IMR-90 (cell line): ENCODE measurements around the gene CDK2AP2. TPM values are rescaled to one million over a fixed set of nuclear protein-coding genes. Genes with fewer than 3 reads are reported as not detected.

ENCODE experiments used
- ATAC-seq: fragments of 200-7000 bp; cut with Tn5 transposase; 2 replicates; pipeline ENCODE4 v1.9.1; 2020; ENCODE audit warnings: low read depth, mild to moderate bottlenecking, moderate library complexity
- BruUV-seq: library from RNA; stranded (reverse); fragments of 400-500 nt; replicated peaks from 2 replicates; lab custom pipeline; 2021; lab: Mats Ljungman, UMichigan
- CTCF ChIA-PET: fragments of 300-600 bp; formaldehyde crosslinking; extraction: SDS; loops from one replicate; lab custom pipeline; 2021; ENCODE audit warnings: antibody characterized with exemption; lab: Yijun Ruan, JAX
- POLR2A ChIA-PET: fragments of 300-600 bp; sonication (Branson Sonifier 250); formaldehyde crosslinking; loops from one replicate; lab custom pipeline; 2022; ENCODE audit warnings: antibody characterized with exemption; ENCODE audit not compliant: unreplicated experiment; lab: Charles Lee
- DNase-seq: peaks from one replicate; pipeline ENCODE4 v3.0.0; 2013
- H2AFZ ChIP-seq: replicated peaks from 2 replicates; pipeline ENCODE3; 2013; ENCODE audit warnings: low read length, mild to moderate bottlenecking; ENCODE audit not compliant: poor library complexity
- H2AK5ac ChIP-seq: 2 replicates; pipeline ENCODE4 v1.6.1; 2013; ENCODE audit warnings: low read depth, low read length, inconsistent platforms
- H2AK9ac ChIP-seq: replicated peaks from 2 replicates; pipeline ENCODE3; 2013; ENCODE audit warnings: mild to moderate bottlenecking, low read depth, low read length, moderate library complexity; ENCODE audit not compliant: poor library complexity
- H2BK120ac ChIP-seq: 2 replicates; pipeline ENCODE4 v1.6.1; 2013; ENCODE audit warnings: low read depth, low read length, inconsistent platforms
- H2BK15ac ChIP-seq: 3 replicates; pipeline ENCODE4 v1.6.1; 2013; ENCODE audit warnings: low read depth, low read length, inconsistent platforms
- H2BK20ac ChIP-seq: 2 replicates; pipeline ENCODE4 v1.6.1; 2013; ENCODE audit warnings: low read depth, mild to moderate bottlenecking, inconsistent platforms, low read length, moderate library complexity
- H2BK5ac ChIP-seq: 2 replicates; pipeline ENCODE4 v1.6.1; 2013; ENCODE audit warnings: mild to moderate bottlenecking, low read depth, low read length, inconsistent platforms; ENCODE audit not compliant: poor library complexity, severe bottlenecking
- H3K14ac ChIP-seq: replicated peaks from 2 replicates; pipeline ENCODE4 v1.6.1; 2013; ENCODE audit warnings: low read depth, low read length, inconsistent platforms
- H3K18ac ChIP-seq: 2 replicates; pipeline ENCODE4 v1.6.1; 2013; ENCODE audit warnings: low read depth, low read length, control low read depth
- H3K23ac ChIP-seq: 2 replicates; pipeline ENCODE4 v1.6.1; 2013; ENCODE audit warnings: low read depth, low read length, inconsistent platforms
- H3K27ac ChIP-seq: 2 replicates; pipeline ENCODE4 v1.5.1; 2013; ENCODE audit warnings: mild to moderate bottlenecking, control low read depth, low read length; ENCODE audit not compliant: insufficient read depth
- H3K27me3 ChIP-seq: 2 replicates; pipeline ENCODE4 v1.6.1; 2013; ENCODE audit warnings: low read length; ENCODE audit not compliant: control insufficient read depth, insufficient read depth
- H3K36me3 ChIP-seq: 2 replicates; pipeline ENCODE4 v1.6.1; 2013; ENCODE audit warnings: low read length, mixed read lengths; ENCODE audit not compliant: control insufficient read depth, insufficient read depth
- H3K4ac ChIP-seq: 2 replicates; pipeline ENCODE4 v1.6.1; 2013; ENCODE audit warnings: low read depth, low read length, inconsistent platforms
- H3K4me1 ChIP-seq: 2 replicates; pipeline ENCODE4 v1.6.1; 2013; ENCODE audit warnings: low read length, mixed read lengths; ENCODE audit not compliant: control insufficient read depth, insufficient read depth
- H3K4me2 ChIP-seq: 2 replicates; pipeline ENCODE4 v1.6.1; 2013; ENCODE audit warnings: low read depth, mild to moderate bottlenecking, control low read depth, low read length, moderate library complexity
- H3K4me3 ChIP-seq: 2 replicates; pipeline ENCODE4 v1.5.1; 2013; ENCODE audit warnings: low read depth, mild to moderate bottlenecking, control low read depth, low read length, moderate library complexity; ENCODE audit not compliant: insufficient read depth
- H3K56ac ChIP-seq: 2 replicates; pipeline ENCODE4 v1.6.1; 2013; ENCODE audit warnings: low read length, inconsistent platforms; ENCODE audit not compliant: insufficient read depth; ENCODE audit errors: extremely low read depth
- H3K79me1 ChIP-seq, 2 experiments: 2 replicates each; pipeline ENCODE4 v1.6.1; 2013; ENCODE audit warnings: low read length in 2 of 2, inconsistent platforms in 1 of 2, low read depth in 1 of 2
- H3K9ac ChIP-seq: 2 replicates; pipeline ENCODE4 v1.6.1; 2013; ENCODE audit warnings: low read depth, low read length, control low read depth
- H3K9me1 ChIP-seq: 2 replicates; pipeline ENCODE4 v1.6.1; 2013; ENCODE audit warnings: low read length, inconsistent platforms; ENCODE audit not compliant: insufficient read depth
- H3K9me3 ChIP-seq: 2 replicates; pipeline ENCODE4 v1.6.1; 2013; ENCODE audit warnings: low read length; ENCODE audit not compliant: control insufficient read depth, insufficient read depth
- H4K20me1 ChIP-seq: 2 replicates; pipeline ENCODE4 v1.6.1; 2013; ENCODE audit warnings: low read length, inconsistent platforms; ENCODE audit not compliant: insufficient read depth
- H4K5ac ChIP-seq: 2 replicates; pipeline ENCODE4 v1.6.1; 2013; ENCODE audit warnings: mild to moderate bottlenecking, low read depth, low read length, control low read depth
- H4K8ac ChIP-seq, 2 experiments: 2 replicates each; pipeline ENCODE4 v1.6.1; 2013; ENCODE audit warnings: low read depth in 2 of 2, low read length in 2 of 2, control low read depth in 1 of 2, inconsistent platforms in 1 of 2
- H4K91ac ChIP-seq: 2 replicates; pipeline ENCODE4 v1.6.1; 2013; ENCODE audit warnings: low read depth, low read length, inconsistent platforms; ENCODE audit not compliant: insufficient read depth
- BHLHE40 ChIP-seq: fragments of 150-350 bp; IDR thresholded peaks from 2 replicates; pipeline ENCODE4 v1.6.1; 2016; ENCODE audit warnings: mild to moderate bottlenecking, low read depth, low read length
- FOS ChIP-seq: fragments of 150-350 bp; IDR thresholded peaks from 2 replicates; pipeline ENCODE4 v1.6.1; 2016; ENCODE audit warnings: low read depth, low read length
- NFE2L2 ChIP-seq: fragments of 150-350 bp; IDR thresholded peaks from 2 replicates; pipeline ENCODE4 v1.6.1; 2016; ENCODE audit warnings: low read depth, mild to moderate bottlenecking, low read length
- POLR2A ChIP-seq: IDR thresholded peaks from 2 replicates; pipeline ENCODE4 v1.6.1; 2012; ENCODE audit warnings: mild to moderate bottlenecking, low read depth, low read length
- RCOR1 ChIP-seq: IDR thresholded peaks from 2 replicates; pipeline ENCODE4 v1.6.1; 2012; ENCODE audit warnings: mild to moderate bottlenecking, low read length, improper control_type of control experiment; ENCODE audit not compliant: insufficient replicate concordance
- WGBS, 2 experiments: methylation state at CpG; one replicate each; pipeline versions ENCODE4 v1.1.5 to v1.1.7; 2013; ENCODE audit warnings: missing lambda C conversion rate in 2 of 2; ENCODE audit not compliant: insufficient read length in 1 of 2; ENCODE audit errors: extremely low coverage in 2 of 2; 5-methylcytosine and 5-hydroxymethylcytosine counted together
- dilution Hi-C: fragments of 300-500 bp; cut with HindIII; formaldehyde crosslinking; loops from one replicate; pipeline ENCODE4 v1.14.3; 2018; ENCODE audit warnings: low sequenced_read_pairs; ENCODE audit not compliant: unreplicated experiment
- in situ Hi-C: fragments of 300-500 bp; cut with MboI; formaldehyde crosslinking; loops from 3 replicates; pipeline ENCODE4 v1.14.3; 2019; ENCODE audit warnings: low sequenced_read_pairs, inconsistent platforms, mixed read lengths
- intact Hi-C: fragments of 100-400 bp; cut with micrococcal nuclease; formaldehyde crosslinking; loops from 2 replicates; pipeline ENCODE4 v1.10.0; 2022
- polyA plus RNA-seq, 3 experiments: library from polyadenylated mRNA; depleted of rRNA; stranded (reverse); fragments of >200 nt; gene quantifications; 2 replicates each; pipeline ENCODE4 v1.2.3, GENCODE V29; 2012; ENCODE audit warnings: low replicate concordance in 1 of 3
- total RNA-seq: library from RNA; depleted of rRNA; stranded (reverse); fragments of >200 nt; gene quantifications from 2 replicates; pipeline ENCODE4 v1.2.3, GENCODE V29; 2012
- TF ChIP-seq, protein P1 (sequence below): fragments of 150-350 bp; IDR thresholded peaks from 2 replicates; pipeline ENCODE4 v1.6.1; 2016; ENCODE audit warnings: low read depth, mild to moderate bottlenecking, low read length, moderate library complexity, borderline replicate concordance
- TF ChIP-seq, protein P2 (sequence below): fragments of 150-350 bp; IDR thresholded peaks from 2 replicates; pipeline ENCODE4 v1.6.1; 2017; ENCODE audit warnings: mild to moderate bottlenecking, antibody characterized with exemption, low read length, low read depth
- TF ChIP-seq, protein P3 (sequence below): conservative IDR thresholded peaks from 2 replicates; pipeline ENCODE4 v1.5.1; 2012; ENCODE audit warnings: mild to moderate bottlenecking, low read depth, low read length, improper control_type of control experiment

Gene CDK2AP2
- total and polyA plus RNA-seq, 2 of the 4 experiments (the other 2 are of a cell fraction) = 8.1 to 44.7 TPM

DNA sequence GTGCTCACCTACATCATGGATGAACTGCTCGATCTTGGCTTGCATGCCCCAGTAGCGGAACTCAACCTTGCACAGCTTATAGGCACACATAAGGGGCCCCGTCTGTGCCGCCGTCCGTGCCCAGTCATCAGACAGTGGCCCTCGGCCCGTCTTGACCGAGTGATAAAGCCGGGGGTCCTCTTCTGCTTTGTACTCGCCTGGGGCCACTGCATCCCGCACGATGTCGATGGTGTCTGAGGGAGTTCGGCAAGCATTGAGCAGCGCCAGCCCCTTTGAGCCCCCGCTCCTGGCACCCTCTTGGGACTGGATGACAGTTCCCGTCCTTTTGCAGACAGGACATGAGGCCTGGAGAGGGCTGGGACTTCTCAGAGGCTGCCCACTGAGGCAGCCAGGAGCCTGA, 6.1 kb downstream of the CDK2AP2 start:
- Histone ChIP-seq H3K4ac (no peak overlapping the region), H2AK9ac (no peak overlapping the region), H4K20me1 (no peaks in the 10 kb centered on the region), H2BK5ac (no peak overlapping the region), H3K27me3 (no peaks in the 10 kb centered on the region), H3K4me1 (peaks cover 10% of the 10 kb centered on the region), H3K18ac (no peak overlapping the region), H3K9me1 (peaks cover 4% of the 10 kb centered on the region), H3K27ac (no peak overlapping the region), H3K9me3 (no peaks in the 10 kb centered on the region), H3K4me3 (no peak overlapping the region), H3K56ac (no peak overlapping the region), H3K79me1 (peaks cover 4 to 33% of the 10 kb centered on the region in 2 experiments; a peak in 3 of 4 replicates), H3K14ac (no peak overlapping the region), H4K8ac (no peak overlapping the region), H2BK20ac (no peak overlapping the region), H2BK120ac (no peak overlapping the region), H3K9ac (no peak overlapping the region), H3K23ac (no peak overlapping the region), H2BK15ac (no peak overlapping the region), H2AFZ (no peak overlapping the region), H3K36me3 (peaks cover 18% of the 10 kb centered on the region), H3K4me2 (no peak overlapping the region), H4K91ac (no peak overlapping the region), H2AK5ac (no peak overlapping the region), H4K5ac (no peak overlapping the region)
- BruUV-seq = no TSS peak
- no peak for DNase-seq
- intact Hi-C loops = no loop called here
- in situ Hi-C loops = no loop called here
- POLR2A ChIA-PET = no interaction called here
- 97% methylated on average over 6 of the region's 18 CpGs; no CpG with 5 or more reads in 1 of the 2 experiments for WGBS, 2 experiments
- CTCF ChIA-PET = no interaction called here
- ATAC-seq = no peak
- TF ChIP-seq NFE2L2 (no peak), RCOR1 (no peak), FOS (no peak), POLR2A (no peak), BHLHE40 (no peak)
- TF ChIP-seq, protein P1, sequence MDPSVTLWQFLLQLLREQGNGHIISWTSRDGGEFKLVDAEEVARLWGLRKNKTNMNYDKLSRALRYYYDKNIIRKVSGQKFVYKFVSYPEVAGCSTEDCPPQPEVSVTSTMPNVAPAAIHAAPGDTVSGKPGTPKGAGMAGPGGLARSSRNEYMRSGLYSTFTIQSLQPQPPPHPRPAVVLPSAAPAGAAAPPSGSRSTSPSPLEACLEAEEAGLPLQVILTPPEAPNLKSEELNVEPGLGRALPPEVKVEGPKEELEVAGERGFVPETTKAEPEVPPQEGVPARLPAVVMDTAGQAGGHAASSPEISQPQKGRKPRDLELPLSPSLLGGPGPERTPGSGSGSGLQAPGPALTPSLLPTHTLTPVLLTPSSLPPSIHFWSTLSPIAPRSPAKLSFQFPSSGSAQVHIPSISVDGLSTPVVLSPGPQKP = no peak
- TF ChIP-seq, protein P2, sequence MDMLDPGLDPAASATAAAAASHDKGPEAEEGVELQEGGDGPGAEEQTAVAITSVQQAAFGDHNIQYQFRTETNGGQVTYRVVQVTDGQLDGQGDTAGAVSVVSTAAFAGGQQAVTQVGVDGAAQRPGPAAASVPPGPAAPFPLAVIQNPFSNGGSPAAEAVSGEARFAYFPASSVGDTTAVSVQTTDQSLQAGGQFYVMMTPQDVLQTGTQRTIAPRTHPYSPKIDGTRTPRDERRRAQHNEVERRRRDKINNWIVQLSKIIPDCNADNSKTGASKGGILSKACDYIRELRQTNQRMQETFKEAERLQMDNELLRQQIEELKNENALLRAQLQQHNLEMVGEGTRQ = no peak
- TF ChIP-seq, protein P3, sequence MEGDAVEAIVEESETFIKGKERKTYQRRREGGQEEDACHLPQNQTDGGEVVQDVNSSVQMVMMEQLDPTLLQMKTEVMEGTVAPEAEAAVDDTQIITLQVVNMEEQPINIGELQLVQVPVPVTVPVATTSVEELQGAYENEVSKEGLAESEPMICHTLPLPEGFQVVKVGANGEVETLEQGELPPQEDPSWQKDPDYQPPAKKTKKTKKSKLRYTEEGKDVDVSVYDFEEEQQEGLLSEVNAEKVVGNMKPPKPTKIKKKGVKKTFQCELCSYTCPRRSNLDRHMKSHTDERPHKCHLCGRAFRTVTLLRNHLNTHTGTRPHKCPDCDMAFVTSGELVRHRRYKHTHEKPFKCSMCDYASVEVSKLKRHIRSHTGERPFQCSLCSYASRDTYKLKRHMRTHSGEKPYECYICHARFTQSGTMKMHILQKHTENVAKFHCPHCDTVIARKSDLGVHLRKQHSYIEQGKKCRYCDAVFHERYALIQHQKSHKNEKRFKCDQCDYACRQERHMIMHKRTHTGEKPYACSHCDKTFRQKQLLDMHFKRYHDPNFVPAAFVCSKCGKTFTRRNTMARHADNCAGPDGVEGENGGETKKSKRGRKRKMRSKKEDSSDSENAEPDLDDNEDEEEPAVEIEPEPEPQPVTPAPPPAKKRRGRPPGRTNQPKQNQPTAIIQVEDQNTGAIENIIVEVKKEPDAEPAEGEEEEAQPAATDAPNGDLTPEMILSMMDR = no peak
- dilution Hi-C loops = no loop called here
